ENCODE measurements around the gene TMC5.

- TF ChIP-seq MAX (IDR thresholded peaks at IDR 0.05; ENCODE audit: low read depth) (no peak), CTCF (IDR thresholded peaks at IDR 0.05) (no peak), EP300 (IDR thresholded peaks at IDR 0.05; ENCODE audit: borderline replicate concordance in 1 of 2, low read depth in 1 of 2, low read length in 1 of 2) (no peak), CHD2 (IDR thresholded peaks at IDR 0.05; ENCODE audit: low read length, partially characterized antibody) (no peak), FOXJ3 (CRISPR knock-in tag; IDR thresholded peaks at IDR 0.05) (no peak), JUND (IDR thresholded peaks at IDR 0.05) (no peak), POLR2AphosphoS5 (IDR thresholded peaks at IDR 0.05; ENCODE audit: low read depth, low read length) (no peak), ELF1 (IDR thresholded peaks at IDR 0.05) (no peak), GABPA (IDR thresholded peaks at IDR 0.05; ENCODE audit: low read depth) (no peak)
- TF ChIP-seq, protein P1, sequence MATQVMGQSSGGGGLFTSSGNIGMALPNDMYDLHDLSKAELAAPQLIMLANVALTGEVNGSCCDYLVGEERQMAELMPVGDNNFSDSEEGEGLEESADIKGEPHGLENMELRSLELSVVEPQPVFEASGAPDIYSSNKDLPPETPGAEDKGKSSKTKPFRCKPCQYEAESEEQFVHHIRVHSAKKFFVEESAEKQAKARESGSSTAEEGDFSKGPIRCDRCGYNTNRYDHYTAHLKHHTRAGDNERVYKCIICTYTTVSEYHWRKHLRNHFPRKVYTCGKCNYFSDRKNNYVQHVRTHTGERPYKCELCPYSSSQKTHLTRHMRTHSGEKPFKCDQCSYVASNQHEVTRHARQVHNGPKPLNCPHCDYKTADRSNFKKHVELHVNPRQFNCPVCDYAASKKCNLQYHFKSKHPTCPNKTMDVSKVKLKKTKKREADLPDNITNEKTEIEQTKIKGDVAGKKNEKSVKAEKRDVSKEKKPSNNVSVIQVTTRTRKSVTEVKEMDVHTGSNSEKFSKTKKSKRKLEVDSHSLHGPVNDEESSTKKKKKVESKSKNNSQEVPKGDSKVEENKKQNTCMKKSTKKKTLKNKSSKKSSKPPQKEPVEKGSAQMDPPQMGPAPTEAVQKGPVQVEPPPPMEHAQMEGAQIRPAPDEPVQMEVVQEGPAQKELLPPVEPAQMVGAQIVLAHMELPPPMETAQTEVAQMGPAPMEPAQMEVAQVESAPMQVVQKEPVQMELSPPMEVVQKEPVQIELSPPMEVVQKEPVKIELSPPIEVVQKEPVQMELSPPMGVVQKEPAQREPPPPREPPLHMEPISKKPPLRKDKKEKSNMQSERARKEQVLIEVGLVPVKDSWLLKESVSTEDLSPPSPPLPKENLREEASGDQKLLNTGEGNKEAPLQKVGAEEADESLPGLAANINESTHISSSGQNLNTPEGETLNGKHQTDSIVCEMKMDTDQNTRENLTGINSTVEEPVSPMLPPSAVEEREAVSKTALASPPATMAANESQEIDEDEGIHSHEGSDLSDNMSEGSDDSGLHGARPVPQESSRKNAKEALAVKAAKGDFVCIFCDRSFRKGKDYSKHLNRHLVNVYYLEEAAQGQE (IDR thresholded peaks at IDR 0.05; ENCODE audit: low read depth, low read length): no peak
- TF ChIP-seq, protein P2, sequence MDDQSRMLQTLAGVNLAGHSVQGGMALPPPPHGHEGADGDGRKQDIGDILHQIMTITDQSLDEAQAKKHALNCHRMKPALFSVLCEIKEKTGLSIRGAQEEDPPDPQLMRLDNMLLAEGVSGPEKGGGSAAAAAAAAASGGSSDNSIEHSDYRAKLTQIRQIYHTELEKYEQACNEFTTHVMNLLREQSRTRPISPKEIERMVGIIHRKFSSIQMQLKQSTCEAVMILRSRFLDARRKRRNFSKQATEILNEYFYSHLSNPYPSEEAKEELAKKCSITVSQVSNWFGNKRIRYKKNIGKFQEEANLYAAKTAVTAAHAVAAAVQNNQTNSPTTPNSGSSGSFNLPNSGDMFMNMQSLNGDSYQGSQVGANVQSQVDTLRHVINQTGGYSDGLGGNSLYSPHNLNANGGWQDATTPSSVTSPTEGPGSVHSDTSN (IDR thresholded peaks at IDR 0.05): no peak
These were observed 95.8 kb downstream of the TMC5 start for GRCh38 chr16:19513377-19514053.

Measured in SK-N-SH (cell line).